Chondrocyte (in vitro differentiated cells): ENCODE results near the gene PSTPIP1. TPM values are rescaled to one million over a fixed set of nuclear protein-coding genes. Genes with fewer than 3 reads are reported as not detected.

Experiments used
- DNase-seq: peaks from one replicate; pipeline ENCODE4 v3.0.0; 2021; ENCODE audit warnings: mixed read lengths, low spot score
- H3K27ac Mint-ChIP-seq: one replicate; pipeline ENCODE4 v1.8.0; 2021; ENCODE audit warnings: mild to moderate bottlenecking, moderate library complexity, mixed read lengths; ENCODE audit not compliant: unreplicated experiment
- H3K27me3 Mint-ChIP-seq: 2 replicates; pipeline ENCODE4 v1.8.0; 2021; ENCODE audit warnings: low read depth, mixed read lengths
- H3K36me3 Mint-ChIP-seq: 2 replicates; pipeline ENCODE4 v1.8.0; 2021; ENCODE audit warnings: low read depth, mixed read lengths
- H3K4me1 Mint-ChIP-seq: 2 replicates; pipeline ENCODE4 v1.8.0; 2021; ENCODE audit warnings: low read depth, mild to moderate bottlenecking, mixed read lengths
- H3K4me3 Mint-ChIP-seq: one replicate; pipeline ENCODE4 v1.8.0; 2021; ENCODE audit warnings: mild to moderate bottlenecking, moderate library complexity, mixed read lengths; ENCODE audit not compliant: unreplicated experiment
- H3K9me3 Mint-ChIP-seq: 2 replicates; pipeline ENCODE4 v1.8.0; 2021; ENCODE audit warnings: low read depth, mixed read lengths
- total RNA-seq: library from RNA; stranded (reverse); gene quantifications from 3 replicates; pipeline ENCODE4 v1.2.1, GENCODE V29; 2021
- TF ChIP-seq, protein P1 (sequence below): fragments of 200-600 bp; sonication (generic); IDR thresholded peaks from 2 replicates; pipeline ENCODE4 v1.5.0; 2021; ENCODE audit warnings: antibody characterized with exemption, mild to moderate bottlenecking, moderate library complexity

PSTPIP1 gene
- total RNA-seq, 1 donor from 2014 or later = not detected

- Mint-ChIP-seq H3K4me3 (no peak overlapping the region), H3K27ac (peak overlapping the region; percentile 72), H3K27me3 (no peaks in the 10 kb centered on the region), H3K4me1 (peaks cover 64% of the 10 kb centered on the region), H3K36me3 (peaks cover 1% of the 10 kb centered on the region), H3K9me3 (no peaks in the 10 kb centered on the region)
- TF ChIP-seq, protein P1, sequence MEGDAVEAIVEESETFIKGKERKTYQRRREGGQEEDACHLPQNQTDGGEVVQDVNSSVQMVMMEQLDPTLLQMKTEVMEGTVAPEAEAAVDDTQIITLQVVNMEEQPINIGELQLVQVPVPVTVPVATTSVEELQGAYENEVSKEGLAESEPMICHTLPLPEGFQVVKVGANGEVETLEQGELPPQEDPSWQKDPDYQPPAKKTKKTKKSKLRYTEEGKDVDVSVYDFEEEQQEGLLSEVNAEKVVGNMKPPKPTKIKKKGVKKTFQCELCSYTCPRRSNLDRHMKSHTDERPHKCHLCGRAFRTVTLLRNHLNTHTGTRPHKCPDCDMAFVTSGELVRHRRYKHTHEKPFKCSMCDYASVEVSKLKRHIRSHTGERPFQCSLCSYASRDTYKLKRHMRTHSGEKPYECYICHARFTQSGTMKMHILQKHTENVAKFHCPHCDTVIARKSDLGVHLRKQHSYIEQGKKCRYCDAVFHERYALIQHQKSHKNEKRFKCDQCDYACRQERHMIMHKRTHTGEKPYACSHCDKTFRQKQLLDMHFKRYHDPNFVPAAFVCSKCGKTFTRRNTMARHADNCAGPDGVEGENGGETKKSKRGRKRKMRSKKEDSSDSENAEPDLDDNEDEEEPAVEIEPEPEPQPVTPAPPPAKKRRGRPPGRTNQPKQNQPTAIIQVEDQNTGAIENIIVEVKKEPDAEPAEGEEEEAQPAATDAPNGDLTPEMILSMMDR = no peak
- DNase-seq = no peak
These were observed 72.9 kb downstream of the PSTPIP1 start for GRCh38 chr15:77067691-77068367.

- Mint-ChIP-seq H3K4me3 (no peak overlapping the region), H3K9me3 (no peaks in the 10 kb centered on the region), H3K4me1 (peaks cover 56% of the 10 kb centered on the region), H3K36me3 (peaks cover 1% of the 10 kb centered on the region), H3K27ac (peak overlapping the region; percentile 8), H3K27me3 (no peaks in the 10 kb centered on the region)
- TF ChIP-seq, protein P1 = no peak
- DNase-seq = no peak
These were observed 73.7 kb downstream of the PSTPIP1 start for GRCh38 chr15:77068633-77069032.

DNA sequence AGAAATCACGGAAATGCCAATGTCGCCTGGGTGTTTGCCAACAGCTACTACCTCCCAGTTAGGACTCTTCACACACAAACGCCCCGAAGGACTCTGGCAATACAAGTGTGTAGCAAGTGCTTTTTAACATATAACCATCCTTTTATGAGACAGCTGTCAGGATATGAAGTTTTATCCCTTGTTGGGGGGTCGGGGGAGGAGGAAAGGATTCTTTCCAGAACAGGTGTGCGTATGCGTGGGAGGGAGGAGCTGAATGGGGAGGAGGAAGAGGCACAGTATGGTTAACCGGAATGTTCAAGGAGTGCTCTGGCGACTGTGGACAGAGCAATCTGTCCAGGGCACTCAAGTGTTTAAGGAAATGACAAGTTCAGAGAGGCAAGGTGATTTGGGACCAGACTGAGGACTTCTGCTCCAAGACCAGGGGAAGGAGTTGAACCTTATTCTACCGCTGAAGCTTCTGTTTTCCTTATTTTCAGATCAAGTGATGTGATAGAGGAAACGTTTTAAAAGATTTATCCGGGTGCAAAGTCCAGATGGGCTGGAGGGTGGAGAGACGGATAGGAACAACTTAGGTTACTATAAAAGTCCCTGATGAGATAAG, 74.7 kb downstream of the PSTPIP1 start:
- no peak for DNase-seq
- Mint-ChIP-seq H3K4me1 (peaks cover 46% of the 10 kb centered on the region), H3K27ac (peak overlapping the region; percentile 90), H3K36me3 (peaks cover 1% of the 10 kb centered on the region), H3K27me3 (no peaks in the 10 kb centered on the region), H3K9me3 (no peaks in the 10 kb centered on the region), H3K4me3 (peak overlapping the region; percentile 79)
- TF ChIP-seq, protein P1 = no peak

DNA sequence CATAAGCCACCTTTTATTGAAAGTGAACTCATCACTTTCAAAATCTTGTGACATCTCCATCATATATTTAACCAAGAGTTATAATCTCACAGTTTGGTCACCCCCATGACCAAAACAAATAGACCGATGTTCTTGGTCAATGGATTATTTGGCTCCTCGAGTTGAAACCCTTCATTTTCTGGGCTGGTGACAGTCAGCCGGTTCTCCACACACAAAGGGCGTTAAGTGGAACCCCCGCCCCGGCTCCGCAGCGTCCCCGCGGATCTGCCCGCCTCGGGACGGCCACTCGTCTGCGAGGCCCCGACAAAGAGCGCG, 75.2 kb downstream of the PSTPIP1 start:
- H3K4me1 Mint-ChIP-seq = peaks cover 41% of the 10 kb centered on the region
- DNase-seq = no peak
- H3K27me3 Mint-ChIP-seq = no peaks in the 10 kb centered on the region
- H3K4me3 Mint-ChIP-seq = peak overlapping the region; percentile 79
- no peaks in the 10 kb centered on the region for H3K9me3 Mint-ChIP-seq
- peaks cover 1% of the 10 kb centered on the region for H3K36me3 Mint-ChIP-seq
- TF ChIP-seq, protein P1 = no peak
- H3K27ac Mint-ChIP-seq = peak overlapping the region; percentile 90

GRCh38 chr15:77070495-77071304, 75.8 kb downstream of the PSTPIP1 start, which contains the start of gene TSPAN3:
TSPAN3 (minus strand) TSS chr15:77071109; CDS start chr15:77070954, 155 bp downstream.
- Mint-ChIP-seq H3K27me3 (no peaks in the 10 kb centered on the region), H3K27ac (peak within 1 kb of the TSS; percentile 90), H3K36me3 (peaks cover 1% of the 10 kb centered on the region)

More at GRCh38 chr15:77070495-77071304, 75.8 kb downstream of the PSTPIP1 start, which contains the start of gene TSPAN3:
- Mint-ChIP-seq H3K4me3 (peak within 1 kb of the TSS; percentile 79), H3K9me3 (no peaks in the 10 kb centered on the region), H3K4me1 (peaks cover 43% of the 10 kb centered on the region)
- peak; percentile 98 for DNase-seq
- TF ChIP-seq, protein P1 = no peak
